K562 (cell line): ENCODE results near the gene EBF4. TPM values are rescaled to one million over a fixed set of nuclear protein-coding genes. Genes with fewer than 3 reads are reported as not detected.

Experiments
- CCNT2 ChIP-seq: IDR thresholded peaks from 2 replicates; pipeline ENCODE4 v1.6.1; 2011; ENCODE audit warnings: borderline replicate concordance, low read depth, mild to moderate bottlenecking, moderate library complexity, mixed read lengths, low read length; ENCODE audit not compliant: insufficient read length; ENCODE audit errors: extremely low read depth
- CTCF ChIP-seq, 3 experiments: IDR thresholded peaks in 2 of 3; conservative IDR thresholded peaks in 1 of 3; 2 replicates each; pipeline ENCODE4 v1.5.1; 2011 to 2012; ENCODE audit warnings: low read length in 3 of 3, mild to moderate bottlenecking in 3 of 3, control low read depth in 2 of 3, improper control_type of control experiment in 1 of 3, inconsistent platforms in 1 of 3, low read depth in 1 of 3, mixed read lengths in 1 of 3, moderate library complexity in 1 of 3; ENCODE audit not compliant: insufficient read depth in 2 of 3
- FOXM1 ChIP-seq, 2 experiments: fragments of 450-650 bp in 1 of 2; sonication (generic) in 1 of 2; formaldehyde crosslinking in 1 of 2; IDR thresholded peaks; 2 replicates each; pipeline versions ENCODE4 v1.6.1 to v1.9.0; 2017 to 2022; ENCODE audit warnings: low read depth in 2 of 2, mild to moderate bottlenecking in 2 of 2, missing genetic modification reagents in 1 of 2, moderate library complexity in 1 of 2
- GABPB1 ChIP-seq: sonication (generic); formaldehyde crosslinking; IDR thresholded peaks from 2 replicates; pipeline ENCODE4 v1.8.0; 2022; ENCODE audit warnings: mild to moderate bottlenecking, missing genetic modification reagents
- HDAC3 ChIP-seq: fragments of 450-650 bp; IDR thresholded peaks from 2 replicates; pipeline ENCODE4 v1.6.1; 2018; ENCODE audit warnings: borderline replicate concordance, mild to moderate bottlenecking, moderate library complexity; ENCODE audit not compliant: partially characterized antibody
- HMBOX1 ChIP-seq: sonication (generic); IDR thresholded peaks from 2 replicates; pipeline ENCODE4 v1.6.1; 2016
- KAT8 ChIP-seq: fragments of 450-650 bp; IDR thresholded peaks from 2 replicates; pipeline ENCODE4 v1.6.1; 2016; ENCODE audit warnings: low read depth, mild to moderate bottlenecking
- KLF16 ChIP-seq: IDR thresholded peaks from 2 replicates; pipeline ENCODE4 v1.6.1; 2016; ENCODE audit warnings: antibody characterized with exemption
- KLF6 ChIP-seq: fragments of 250-450 bp; sonication (Bioruptor Pico); IDR thresholded peaks from 2 replicates; pipeline ENCODE4 v1.4.0; 2020; ENCODE audit warnings: mild to moderate bottlenecking, moderate library complexity, borderline replicate concordance
- MECOM ChIP-seq: fragments of 250-450 bp; sonication (Bioruptor Pico); IDR thresholded peaks from 2 replicates; pipeline ENCODE4 v1.8.0; 2022; ENCODE audit warnings: inconsistent platforms
- NCOR1 ChIP-seq: fragments of 450-650 bp; IDR thresholded peaks from 2 replicates; pipeline ENCODE4 v1.6.1; 2016; ENCODE audit warnings: mild to moderate bottlenecking, moderate library complexity
- NEUROD1 ChIP-seq: fragments of 150-350 bp; IDR thresholded peaks from 2 replicates; pipeline ENCODE4 v1.6.1; 2014; ENCODE audit warnings: borderline replicate concordance, low read length, low read depth; ENCODE audit not compliant: partially characterized antibody
- NR1H2 ChIP-seq: sonication (generic); formaldehyde crosslinking; IDR thresholded peaks from 2 replicates; pipeline ENCODE4 v1.4.0; 2020; ENCODE audit warnings: mild to moderate bottlenecking, missing genetic modification reagents
- PML ChIP-seq: IDR thresholded peaks from 2 replicates; pipeline ENCODE4 v1.6.1; 2012; ENCODE audit warnings: low read length, inconsistent platforms
- PTRF ChIP-seq: fragments of 450-650 bp; IDR thresholded peaks from 2 replicates; pipeline ENCODE4 v1.6.1; 2016; ENCODE audit warnings: mild to moderate bottlenecking, missing genetic modification characterization, missing compliant biosample characterization
- SLC30A9 ChIP-seq: fragments of 250-450 bp; sonication (Bioruptor Pico); IDR thresholded peaks from 2 replicates; pipeline ENCODE4 v1.8.0; 2022; ENCODE audit warnings: mild to moderate bottlenecking, moderate library complexity
- ZNF436 ChIP-seq: fragments of 250-450, 450-650 bp; sonication (Bioruptor Pico); formaldehyde crosslinking; IDR thresholded peaks from 2 replicates; pipeline ENCODE4 v1.7.0; 2020; ENCODE audit warnings: mild to moderate bottlenecking
- polyA plus RNA-seq, 8 experiments: library from polyadenylated mRNA; depleted of rRNA in 4 of 8; stranded (reverse) in 5 of 8; unstranded in 3 of 8; fragments of >200 nt; fragmentation: Nextera tagmentation in 2 of 8; fragmentation: Illumina TruSeq in 1 of 8; extraction: Ambion mirVana in 2 of 8; extraction: Trizol in 1 of 8; gene quantifications; 2 replicates each; pipeline versions ENCODE4 v1.2.1 to v1.2.3, GENCODE V29; 2011 to 2014; ENCODE audit warnings: inconsistent platforms in 1 of 8, missing spikeins in 1 of 8
- total RNA-seq, 7 experiments: library from RNA; depleted of rRNA in 6 of 7; stranded (reverse); fragments of >200 nt in 6 of 7; fragmentation: Illumina TruSeq in 2 of 7; extraction: Trizol in 2 of 7; gene quantifications; 2 replicates each; pipeline versions ENCODE4 v1.2.1 to v1.2.3, GENCODE V29; 2011 to 2021; ENCODE audit warnings: low replicate concordance in 1 of 7
- TF ChIP-seq, protein P1 (sequence below), 2 experiments: fragments of 450-650 bp; conservative IDR thresholded peaks; 2 replicates each; pipeline ENCODE4 v1.6.1; 2017; ENCODE audit warnings: mild to moderate bottlenecking in 2 of 2, moderate library complexity in 2 of 2
- TF ChIP-seq, protein P2 (sequence below): fragments of 250-450 bp; sonication (Bioruptor Pico); IDR thresholded peaks from 2 replicates; pipeline ENCODE4 v1.8.0; 2022; ENCODE audit warnings: moderate library complexity, mild to moderate bottlenecking, inconsistent platforms
- TF ChIP-seq, protein P3 (sequence below): fragments of 250-450 bp; sonication (Bioruptor Pico); IDR thresholded peaks from 2 replicates; pipeline ENCODE4 v1.5.0; 2022; ENCODE audit warnings: mild to moderate bottlenecking

EBF4 gene
- total and polyA plus RNA-seq, 9 of the 15 experiments (the other 6 are each of a cell fraction or from before 2014, with no cell fraction given) = 0.09 TPM; not detected in 8

DNA sequence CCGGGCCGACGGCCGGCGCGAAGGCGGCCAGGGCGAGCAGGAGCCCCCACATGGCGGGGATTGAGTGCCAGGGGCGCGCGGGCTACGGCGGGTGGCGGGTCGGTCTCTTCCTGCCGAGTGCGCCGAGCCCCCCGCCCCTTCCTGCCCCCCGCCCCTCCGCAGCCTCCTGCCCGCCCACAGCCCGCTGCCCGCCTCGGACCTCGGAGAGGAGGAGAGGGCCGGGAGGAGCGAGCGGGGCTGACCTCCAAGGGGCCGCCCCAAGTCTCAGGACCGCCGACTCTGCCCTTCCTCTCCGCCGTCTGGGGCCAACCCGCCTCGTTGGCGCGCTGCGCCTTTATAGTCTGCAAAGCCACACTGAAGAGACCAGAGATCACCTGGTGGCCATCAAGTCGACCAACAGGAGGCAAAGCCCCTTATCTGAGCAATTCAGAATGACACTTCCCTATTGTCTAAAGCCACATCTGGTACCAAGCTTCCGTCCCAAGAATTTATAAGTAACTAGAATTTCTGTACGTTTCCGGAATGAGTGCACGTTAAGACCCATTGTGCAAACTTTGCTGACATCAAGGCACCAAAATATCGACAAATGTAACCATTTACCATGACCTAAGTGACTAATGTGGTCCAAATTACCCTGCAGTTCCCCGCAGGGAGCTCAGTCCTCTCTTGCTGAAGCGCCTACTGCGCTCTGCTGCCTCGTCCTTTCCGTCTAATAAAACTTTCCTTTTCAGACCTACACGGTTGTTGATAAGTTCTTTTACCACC, 108.1 kb downstream of the EBF4 start, which contains the start of gene CPXM1 (continued):
- TF ChIP-seq GABPB1 (CRISPR knock-in tag) (peak; percentile 65), PTRF (tag) (no peak), FOXM1 (IDR thresholded peaks at IDR 0.05; ENCODE audit: low read depth) (0 out of 2 replicates have a peak, but pooled peaks have one; percentile 31), FOXM1 (CRISPR knock-in tag; IDR thresholded peaks at IDR 0.05; ENCODE audit: low read depth) (no peak), SLC30A9 (no peak), CTCF (IDR thresholded peaks at IDR 0.05 in 2 of 3, conservative IDR thresholded peaks at IDR 0.05 in 1 of 3; ENCODE audit: insufficient read depth in 2 of 3, low read depth in 1 of 3, low read length in 3 of 3) (peak; percentile 8 to 35 (median 19); a peak in 2 of 6 replicates), MECOM (CRISPR knock-in tag) (no peak), CCNT2 (no peak), NEUROD1 (no peak), HDAC3 (no peak), KLF16 (peak; percentile 73; the same call in 1 of the 2 replicates), KAT8 (no peak), NCOR1 (peak; percentile 81), NR1H2 (no peak), PML (peak; percentile 84), HMBOX1 (0 out of 2 replicates have a peak, but pooled peaks have one; percentile 35), KLF6 (CRISPR knock-in tag) (no peak), ZNF436 (CRISPR knock-in tag) (no peak)
- TF ChIP-seq, protein P1, sequence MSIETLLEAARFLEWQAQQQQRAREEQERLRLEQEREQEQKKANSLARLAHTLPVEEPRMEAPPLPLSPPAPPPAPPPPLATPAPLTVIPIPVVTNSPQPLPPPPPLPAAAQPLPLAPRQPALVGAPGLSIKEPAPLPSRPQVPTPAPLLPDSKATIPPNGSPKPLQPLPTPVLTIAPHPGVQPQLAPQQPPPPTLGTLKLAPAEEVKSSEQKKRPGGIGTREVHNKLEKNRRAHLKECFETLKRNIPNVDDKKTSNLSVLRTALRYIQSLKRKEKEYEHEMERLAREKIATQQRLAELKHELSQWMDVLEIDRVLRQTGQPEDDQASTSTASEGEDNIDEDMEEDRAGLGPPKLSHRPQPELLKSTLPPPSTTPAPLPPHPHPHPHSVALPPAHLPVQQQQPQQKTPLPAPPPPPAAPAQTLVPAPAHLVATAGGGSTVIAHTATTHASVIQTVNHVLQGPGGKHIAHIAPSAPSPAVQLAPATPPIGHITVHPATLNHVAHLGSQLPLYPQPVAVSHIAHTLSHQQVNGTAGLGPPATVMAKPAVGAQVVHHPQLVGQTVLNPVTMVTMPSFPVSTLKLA (conservative IDR thresholded peaks at IDR 0.05) = 0 out of 4 replicates have a peak, but pooled peaks of 1 of the 2 experiments have one; percentile 30
- TF ChIP-seq, protein P2, sequence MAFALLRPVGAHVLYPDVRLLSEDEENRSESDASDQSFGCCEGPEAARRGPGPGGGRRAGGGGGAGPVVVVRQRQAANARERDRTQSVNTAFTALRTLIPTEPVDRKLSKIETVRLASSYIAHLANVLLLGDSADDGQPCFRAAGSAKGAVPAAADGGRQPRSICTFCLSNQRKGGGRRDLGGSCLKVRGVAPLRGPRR (CRISPR knock-in tag) = no peak
- TF ChIP-seq, protein P3, sequence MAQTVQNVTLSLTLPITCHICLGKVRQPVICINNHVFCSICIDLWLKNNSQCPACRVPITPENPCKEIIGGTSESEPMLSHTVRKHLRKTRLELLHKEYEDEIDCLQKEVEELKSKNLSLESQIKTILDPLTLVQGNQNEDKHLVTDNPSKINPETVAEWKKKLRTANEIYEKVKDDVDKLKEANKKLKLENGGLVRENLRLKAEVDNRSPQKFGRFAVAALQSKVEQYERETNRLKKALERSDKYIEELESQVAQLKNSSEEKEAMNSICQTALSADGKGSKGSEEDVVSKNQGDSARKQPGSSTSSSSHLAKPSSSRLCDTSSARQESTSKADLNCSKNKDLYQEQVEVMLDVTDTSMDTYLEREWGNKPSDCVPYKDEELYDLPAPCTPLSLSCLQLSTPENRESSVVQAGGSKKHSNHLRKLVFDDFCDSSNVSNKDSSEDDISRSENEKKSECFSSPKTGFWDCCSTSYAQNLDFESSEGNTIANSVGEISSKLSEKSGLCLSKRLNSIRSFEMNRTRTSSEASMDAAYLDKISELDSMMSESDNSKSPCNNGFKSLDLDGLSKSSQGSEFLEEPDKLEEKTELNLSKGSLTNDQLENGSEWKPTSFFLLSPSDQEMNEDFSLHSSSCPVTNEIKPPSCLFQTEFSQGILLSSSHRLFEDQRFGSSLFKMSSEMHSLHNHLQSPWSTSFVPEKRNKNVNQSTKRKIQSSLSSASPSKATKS (CRISPR knock-in tag) = no peak
